HEK293T (cell line): ENCODE measurements around the gene KBTBD13.

Experiments used
- CTCF ChIA-PET: fragments of 350-600 bp; formaldehyde crosslinking; extraction: SDS; loops from one replicate; lab custom pipeline; 2021; ENCODE audit warnings: antibody characterized with exemption, inconsistent platforms; lab: Yijun Ruan, JAX
- POLR2A ChIA-PET: fragments of 350-600 bp; formaldehyde crosslinking; extraction: SDS; loops from one replicate; lab custom pipeline; 2020; ENCODE audit warnings: antibody characterized with exemption, inconsistent platforms; lab: Yijun Ruan, JAX
- DNase-seq: peaks from one replicate; pipeline ENCODE4 v3.0.0; 2012; ENCODE audit warnings: mixed read lengths; ENCODE audit errors: extremely low spot score
- ARNT ChIP-seq: fragments of 450-650 bp; IDR thresholded peaks from 2 replicates; pipeline ENCODE4 v1.6.1; 2017; ENCODE audit warnings: mild to moderate bottlenecking
- BHLHE40 ChIP-seq: fragments of 450-650 bp; IDR thresholded peaks from 2 replicates; pipeline ENCODE4 v1.6.1; 2016; ENCODE audit warnings: mild to moderate bottlenecking, moderate library complexity, borderline replicate concordance
- CTBP1 ChIP-seq: fragments of 450-650 bp; IDR thresholded peaks from 2 replicates; pipeline ENCODE4 v1.6.1; 2016; ENCODE audit warnings: borderline replicate concordance
- ELF4 ChIP-seq: fragments of 450-650 bp; IDR thresholded peaks from 2 replicates; pipeline ENCODE4 v1.6.1; 2017; ENCODE audit warnings: antibody characterized with exemption
- FOXA1 ChIP-seq: fragments of 450-650 bp; IDR thresholded peaks from 2 replicates; pipeline ENCODE4 v1.6.1; 2016; ENCODE audit warnings: mild to moderate bottlenecking
- FOXK2 ChIP-seq: fragments of 450-650 bp; IDR thresholded peaks from 2 replicates; pipeline ENCODE4 v1.6.1; 2016; ENCODE audit warnings: mild to moderate bottlenecking
- FOXM1 ChIP-seq: fragments of 450-650 bp; IDR thresholded peaks from 2 replicates; pipeline ENCODE4 v1.6.1; 2017; ENCODE audit warnings: mild to moderate bottlenecking, borderline replicate concordance
- HDGF ChIP-seq: fragments of 450-650 bp; IDR thresholded peaks from 2 replicates; pipeline ENCODE4 v1.6.1; 2017; ENCODE audit warnings: antibody characterized with exemption, borderline replicate concordance
- L3MBTL2 ChIP-seq: fragments of 450-650 bp; conservative IDR thresholded peaks from 2 replicates; pipeline ENCODE4 v1.6.1; 2016; ENCODE audit warnings: mild to moderate bottlenecking
- LEF1 ChIP-seq: fragments of 450-650 bp; IDR thresholded peaks from 2 replicates; pipeline ENCODE4 v1.6.1; 2017; ENCODE audit warnings: mild to moderate bottlenecking, borderline replicate concordance
- NFRKB ChIP-seq: fragments of 450-650 bp; IDR thresholded peaks from 2 replicates; pipeline ENCODE4 v1.6.1; 2016; ENCODE audit warnings: mild to moderate bottlenecking, moderate library complexity
- SP1 ChIP-seq: fragments of 450-650 bp; IDR thresholded peaks from 2 replicates; pipeline ENCODE4 v1.6.1; 2017
- SUZ12 ChIP-seq: fragments of 450-650 bp; IDR thresholded peaks from 2 replicates; pipeline ENCODE4 v1.6.1; 2016; ENCODE audit warnings: mild to moderate bottlenecking
- TARDBP ChIP-seq: fragments of 450-650 bp; IDR thresholded peaks from 2 replicates; pipeline ENCODE4 v1.6.1; 2016
- ZNF384 ChIP-seq: fragments of 450-650 bp; IDR thresholded peaks from 2 replicates; pipeline ENCODE4 v1.6.1; 2016
- TF ChIP-seq, protein P1 (sequence below): fragments of 450-650 bp; IDR thresholded peaks from 2 replicates; pipeline ENCODE4 v1.6.1; 2016

KBTBD13 gene

DNA sequence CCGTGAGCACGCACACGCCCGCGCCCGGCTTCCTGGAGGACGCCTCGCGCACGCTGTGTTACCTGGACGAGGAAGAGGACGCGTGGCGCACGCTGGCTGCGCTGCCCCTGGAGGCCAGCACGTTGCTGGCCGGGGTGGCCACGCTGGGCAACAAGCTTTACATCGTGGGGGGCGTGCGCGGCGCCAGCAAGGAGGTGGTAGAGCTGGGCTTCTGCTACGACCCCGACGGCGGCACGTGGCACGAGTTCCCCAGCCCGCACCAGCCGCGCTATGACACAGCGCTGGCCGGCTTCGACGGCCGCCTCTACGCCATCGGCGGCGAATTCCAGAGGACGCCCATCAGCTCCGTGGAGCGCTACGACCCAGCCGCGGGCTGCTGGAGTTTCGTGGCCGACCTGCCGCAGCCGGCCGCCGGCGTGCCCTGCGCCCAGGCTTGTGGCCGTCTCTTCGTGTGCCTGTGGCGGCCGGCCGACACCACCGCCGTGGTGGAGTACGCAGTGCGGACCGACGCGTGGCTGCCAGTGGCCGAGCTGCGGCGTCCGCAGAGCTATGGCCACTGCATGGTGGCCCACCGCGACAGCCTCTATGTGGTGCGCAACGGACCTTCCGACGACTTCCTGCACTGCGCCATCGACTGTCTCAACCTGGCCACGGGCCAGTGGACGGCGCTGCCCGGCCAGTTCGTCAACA is 890 bp downstream of the KBTBD13 start:
- no peak for TF ChIP-seq ZNF384
- no peak for TF ChIP-seq BHLHE40
- TF ChIP-seq CTBP1 = no peak
- TF ChIP-seq L3MBTL2 = no peak
- TF ChIP-seq SUZ12 = no peak
- TF ChIP-seq FOXK2 = no peak
- CTCF ChIA-PET = no interaction called here
- DNase-seq = no peak
- POLR2A ChIA-PET = no interaction called here

DNA sequence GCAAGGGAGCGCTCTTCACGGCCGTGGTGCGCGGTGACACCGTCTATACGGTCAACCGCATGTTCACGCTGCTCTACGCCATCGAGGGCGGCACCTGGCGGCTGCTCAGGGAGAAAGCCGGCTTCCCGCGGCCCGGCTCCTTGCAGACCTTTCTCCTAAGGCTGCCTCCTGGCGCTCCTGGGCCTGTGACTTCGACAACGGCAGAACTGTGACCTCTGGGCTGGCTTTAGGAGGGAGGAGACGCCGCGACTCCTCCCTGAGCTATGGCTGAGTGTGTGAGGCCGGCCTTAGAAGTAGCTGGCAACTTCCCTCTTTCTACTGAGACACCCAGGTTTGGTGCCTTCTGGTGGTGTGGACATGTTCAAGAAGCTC is 1.4 kb downstream of the KBTBD13 start:
- CTCF ChIA-PET = no interaction called here
- no peak for DNase-seq
- TF ChIP-seq SUZ12 (no peak), TARDBP (no peak), ELF4 (no peak), HDGF (no peak), NFRKB (no peak), FOXK2 (no peak), L3MBTL2 (no peak), LEF1 (no peak), ARNT (no peak)
- TF ChIP-seq, protein P1, sequence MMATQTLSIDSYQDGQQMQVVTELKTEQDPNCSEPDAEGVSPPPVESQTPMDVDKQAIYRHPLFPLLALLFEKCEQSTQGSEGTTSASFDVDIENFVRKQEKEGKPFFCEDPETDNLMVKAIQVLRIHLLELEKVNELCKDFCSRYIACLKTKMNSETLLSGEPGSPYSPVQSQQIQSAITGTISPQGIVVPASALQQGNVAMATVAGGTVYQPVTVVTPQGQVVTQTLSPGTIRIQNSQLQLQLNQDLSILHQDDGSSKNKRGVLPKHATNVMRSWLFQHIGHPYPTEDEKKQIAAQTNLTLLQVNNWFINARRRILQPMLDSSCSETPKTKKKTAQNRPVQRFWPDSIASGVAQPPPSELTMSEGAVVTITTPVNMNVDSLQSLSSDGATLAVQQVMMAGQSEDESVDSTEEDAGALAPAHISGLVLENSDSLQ = no peak
- POLR2A ChIA-PET = no interaction called here

DNA sequence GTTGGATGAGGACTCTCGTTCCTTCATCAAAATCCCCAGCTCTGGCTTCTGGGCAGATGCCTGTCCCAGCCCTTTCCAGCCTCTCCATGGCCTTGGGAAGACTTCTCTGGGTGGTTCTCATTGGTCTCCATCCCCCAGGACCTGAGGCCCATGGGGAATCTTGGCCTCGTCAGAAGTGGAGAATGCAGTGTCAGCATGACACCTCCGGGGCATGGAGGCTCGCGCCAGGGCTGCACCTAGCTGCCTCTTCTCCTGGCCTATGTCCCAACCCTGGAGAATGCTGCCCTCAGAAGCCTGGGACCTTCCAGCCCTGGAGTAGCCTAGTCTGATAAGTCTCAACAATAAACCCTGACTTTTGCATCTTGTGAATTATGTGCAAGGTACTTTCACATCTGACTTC is 3.0 kb downstream of the KBTBD13 start:
- CTCF ChIA-PET = no interaction called here
- TF ChIP-seq SP1 = no peak
- TF ChIP-seq ELF4 = no peak
- no peak for TF ChIP-seq ZNF384
- no peak for TF ChIP-seq L3MBTL2
- no peak for TF ChIP-seq FOXA1
- TF ChIP-seq CTBP1 = no peak
- no peak for TF ChIP-seq SUZ12
- TF ChIP-seq NFRKB = no peak
- no peak for TF ChIP-seq BHLHE40
- no peak for TF ChIP-seq ARNT
- TF ChIP-seq, protein P1 = no peak
- no peak for TF ChIP-seq FOXM1
- no peak for TF ChIP-seq FOXK2
- TF ChIP-seq TARDBP = no peak
- no peak for TF ChIP-seq HDGF
- TF ChIP-seq LEF1 = no peak
- POLR2A ChIA-PET = no interaction called here
- DNase-seq = no peak

GRCh38 chr15:65081270-65081669 is 4.7 kb downstream of the KBTBD13 start:
- ChIA-PET CTCF (no interaction called here), POLR2A (no interaction called here)
- TF ChIP-seq NFRKB = no peak
- no peak for DNase-seq

DNA sequence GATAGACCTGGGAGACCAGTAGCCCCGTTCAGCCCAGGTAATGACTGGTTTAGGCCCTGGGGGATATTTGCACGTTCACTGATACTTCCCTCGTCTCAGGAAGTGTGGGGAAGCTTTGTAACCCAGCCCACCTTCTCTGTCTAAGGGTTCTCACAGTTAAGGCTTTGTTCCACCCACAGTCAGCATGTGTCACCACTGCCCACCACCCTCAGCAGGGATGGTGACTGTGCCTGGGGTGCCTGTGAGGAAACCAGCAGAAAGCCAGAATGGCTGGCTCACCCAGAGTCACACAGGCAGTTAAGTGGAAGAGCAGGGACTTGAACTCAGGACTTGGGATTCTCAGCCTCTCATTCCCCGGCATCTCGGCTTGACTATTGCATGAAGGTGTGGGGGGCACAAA is 5.2 kb downstream of the KBTBD13 start:
- ChIA-PET CTCF (interaction anchor here (2.2 kb wide), 1 partner anchor 28 kb away, joined by 15 read pairs; no protein-coding TSS in a partner anchor), POLR2A (no interaction called here)
- DNase-seq = no peak
- TF ChIP-seq SUZ12 = no peak
- TF ChIP-seq NFRKB = no peak
- no peak for TF ChIP-seq CTBP1
- no peak for TF ChIP-seq FOXA1
- TF ChIP-seq LEF1 = no peak
- no peak for TF ChIP-seq TARDBP
- no peak for TF ChIP-seq ZNF384
- TF ChIP-seq, protein P1 = no peak
- no peak for TF ChIP-seq BHLHE40
- no peak for TF ChIP-seq FOXM1
- no peak for TF ChIP-seq ELF4
- TF ChIP-seq HDGF = no peak

- peak; percentile 28 for DNase-seq
- POLR2A ChIA-PET = interaction anchor here (1.1 kb wide), 1 partner anchor 30 kb away, joined by 4 read pairs; no protein-coding TSS in a partner anchor
- TF ChIP-seq SP1 (no peak), FOXM1 (no peak), LEF1 (no peak), HDGF (no peak), FOXA1 (no peak), TARDBP (no peak), ZNF384 (no peak), SUZ12 (no peak), BHLHE40 (no peak), FOXK2 (no peak), NFRKB (no peak), CTBP1 (no peak), ELF4 (no peak), ARNT (no peak)
- TF ChIP-seq, protein P1 = no peak
- CTCF ChIA-PET = interaction anchor here (1.1 to 2.2 kb wide), 3 partner anchors 21 to 49 kb away, joined by 3 to 15 read pairs (median 6); no protein-coding TSS in a partner anchor
Observed at GRCh38 chr15:65082303-65082953, 5.9 kb downstream of the KBTBD13 start.
